NCI-H510A (cell line): ENCODE data around the gene PTK7.
"Not testable (repeated sequence)": the region's sequence is repeated elsewhere in the genome, so short reads cannot be mapped to it uniquely, and the experiment has no call there.

Source experiments
- DNase-seq: peaks from one replicate; lab custom pipeline; 2025; lab: John Stamatoyannopoulos, UW

The PTK7 gene

GRCh38 chr6:43119482-43119881 is 43.4 kb downstream of the PTK7 start:
- no peak for DNase-seq

GRCh38 chr6:43120101-43120763 is 44.1 kb downstream of the PTK7 start:
- DNase-seq = no peak

DNA sequence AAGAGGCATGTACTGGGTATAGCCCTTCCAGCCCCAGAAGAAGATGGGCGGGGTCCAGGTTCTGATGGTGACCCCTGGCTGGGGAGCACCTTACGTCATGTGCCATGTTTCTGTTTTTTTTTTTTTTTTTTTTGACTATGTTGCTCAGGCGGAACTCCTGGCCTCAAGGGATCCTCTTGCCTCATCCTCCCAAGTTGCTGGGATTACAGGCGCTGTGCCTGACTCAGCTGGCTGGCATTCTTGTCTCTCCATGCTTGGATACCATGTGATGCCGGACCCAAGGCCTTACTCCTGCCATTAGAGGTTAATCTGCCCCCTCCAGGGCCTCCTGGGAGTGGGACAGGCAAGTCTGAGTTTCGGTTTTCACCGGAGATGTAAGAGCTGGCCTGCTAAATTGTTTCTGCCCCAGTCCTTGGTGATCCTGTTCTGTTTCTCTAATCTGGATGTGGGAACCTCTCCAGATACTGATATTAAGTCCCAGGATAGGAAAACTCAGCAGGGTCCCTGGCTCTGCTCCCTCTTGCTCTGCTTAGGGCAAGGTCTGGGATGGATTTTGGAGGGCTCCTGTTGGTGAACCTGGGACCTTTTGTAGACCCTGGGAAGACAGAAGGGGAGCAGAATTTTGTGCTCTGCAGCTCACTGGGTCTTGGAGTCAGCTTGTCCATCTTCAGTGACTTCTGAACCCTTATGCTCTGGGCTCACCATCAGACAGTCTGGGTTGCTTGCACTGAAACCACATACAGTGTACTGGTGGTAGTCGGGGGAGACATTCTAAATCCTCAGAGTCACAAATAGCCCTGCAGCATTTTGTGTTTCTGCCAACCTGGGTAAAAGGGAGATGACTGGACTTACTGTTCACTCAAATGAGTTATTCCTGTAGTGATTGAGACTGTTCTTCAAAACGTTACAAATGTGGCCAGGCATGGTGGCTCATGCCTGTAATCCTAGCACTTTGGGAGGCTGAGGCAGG is 45.1 kb downstream of the PTK7 start:
- DNase-seq = no peak

- no peak for DNase-seq
Measured at GRCh38 chr6:43122146-43122545, 46.0 kb downstream of the PTK7 start.

DNA sequence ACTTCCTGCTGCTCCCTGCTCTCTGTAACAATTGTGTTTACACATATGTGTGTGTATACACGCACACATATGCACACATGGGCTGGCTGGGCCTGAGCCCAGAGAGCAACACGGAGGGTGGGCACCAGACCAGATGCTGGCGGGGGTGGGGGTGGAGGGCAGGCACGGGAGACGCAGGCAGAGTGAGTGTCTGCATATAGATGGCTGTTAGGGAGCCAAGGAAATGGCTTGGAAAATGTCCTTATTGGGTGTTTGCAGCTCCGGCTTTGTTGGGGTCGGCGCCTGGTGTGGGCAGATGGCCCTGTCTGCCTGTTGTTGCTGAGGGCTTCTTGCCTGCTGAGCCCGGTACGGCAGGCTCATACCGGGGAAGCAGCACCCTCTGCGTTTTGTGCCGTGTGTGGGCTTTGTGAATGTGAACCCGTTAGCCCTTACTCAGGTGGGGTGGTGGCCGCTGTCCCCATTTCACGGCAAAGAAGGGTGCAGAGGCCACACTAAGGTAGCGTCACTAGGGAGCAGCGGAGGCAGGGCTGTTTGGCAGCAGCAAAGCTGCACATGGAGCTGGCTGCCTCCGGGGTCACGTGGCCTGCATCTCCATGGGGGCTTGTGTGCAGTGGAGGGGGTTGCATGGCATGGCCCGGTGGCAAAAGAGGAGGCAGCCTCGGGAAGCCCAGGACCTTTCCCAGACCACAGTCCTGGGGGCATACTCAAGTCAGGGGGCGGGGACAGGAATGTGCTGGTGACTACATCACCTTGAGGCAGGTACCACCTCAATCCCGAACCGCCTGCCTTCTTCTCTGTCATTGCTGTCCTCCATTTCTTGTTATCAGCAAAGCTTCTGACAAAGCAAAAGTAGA is 47.6 kb downstream of the PTK7 start:
- no peak for DNase-seq

GRCh38 chr6:43124481-43124880 is 48.4 kb downstream of the PTK7 start:
- no peak for DNase-seq

DNA sequence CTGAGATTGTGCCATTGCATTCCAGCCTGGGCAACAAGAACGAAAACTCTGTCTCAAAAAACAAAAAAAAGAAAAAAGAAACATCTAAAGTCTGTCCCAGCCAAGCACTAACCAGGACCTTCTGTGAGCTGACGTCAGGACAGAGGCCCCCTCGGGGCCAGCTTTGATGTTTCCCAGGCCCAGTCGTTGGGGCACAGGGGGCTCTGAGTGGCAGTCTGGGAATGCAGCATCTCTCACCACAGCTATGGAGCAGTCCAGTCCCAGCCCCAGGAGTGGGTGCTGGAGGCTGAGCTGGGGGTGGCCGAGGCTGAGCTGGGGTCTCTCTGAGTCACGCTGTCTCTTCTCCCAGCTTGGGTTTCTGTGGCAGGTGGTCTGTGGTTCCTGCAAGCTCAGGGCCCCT is 49.0 kb downstream of the PTK7 start:
- DNase-seq = no peak

DNA sequence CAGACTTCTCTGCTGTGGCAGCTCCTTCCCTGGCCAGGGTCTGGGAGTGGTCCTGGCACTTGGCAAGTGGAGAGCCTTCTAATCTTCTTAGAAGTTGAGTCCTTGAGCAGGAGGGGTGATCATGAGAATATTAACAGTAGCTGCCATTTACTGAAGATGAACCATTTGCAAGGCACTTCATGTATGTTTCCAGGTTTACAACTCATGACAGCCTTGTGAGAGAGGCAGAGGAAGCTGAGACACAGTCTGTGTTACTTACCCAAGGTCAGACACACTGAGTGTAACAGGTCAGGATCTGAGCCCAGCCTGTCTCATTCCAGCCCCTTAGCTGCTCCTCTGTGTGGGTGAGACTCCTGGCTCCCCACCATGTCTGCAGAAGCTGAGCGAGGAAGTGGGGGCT is 49.4 kb downstream of the PTK7 start:
- no peak for DNase-seq

- DNase-seq = no peak
Measured at GRCh38 chr6:43127180-43127579, 51.1 kb downstream of the PTK7 start.

- no peak for DNase-seq
Measured at GRCh38 chr6:43127877-43128276, 51.8 kb downstream of the PTK7 start.

GRCh38 chr6:43128926-43129325 is 52.8 kb downstream of the PTK7 start:
- DNase-seq = no peak

GRCh38 chr6:43129434-43130194 is 53.5 kb downstream of the PTK7 start:
- no peak for DNase-seq

DNA sequence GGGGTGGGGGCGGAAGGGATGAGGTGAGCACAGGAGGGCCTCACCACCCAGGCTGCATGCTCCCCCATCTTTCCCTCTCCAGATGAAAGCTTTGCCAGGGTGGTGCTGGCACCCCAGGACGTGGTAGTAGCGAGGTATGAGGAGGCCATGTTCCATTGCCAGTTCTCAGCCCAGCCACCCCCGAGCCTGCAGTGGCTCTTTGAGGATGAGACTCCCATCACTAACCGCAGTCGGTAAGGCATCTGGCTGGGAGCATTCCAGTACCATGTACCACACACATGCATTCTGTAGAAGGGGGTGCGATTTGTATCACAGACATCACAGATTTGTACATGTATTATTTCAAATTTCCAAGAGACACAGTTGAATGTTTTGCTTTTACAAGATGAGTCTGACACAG is 54.3 kb downstream of the PTK7 start:
- no peak for DNase-seq

GRCh38 chr6:43131379-43131778 is 55.3 kb downstream of the PTK7 start:
- not testable (repeated sequence) for DNase-seq

DNA sequence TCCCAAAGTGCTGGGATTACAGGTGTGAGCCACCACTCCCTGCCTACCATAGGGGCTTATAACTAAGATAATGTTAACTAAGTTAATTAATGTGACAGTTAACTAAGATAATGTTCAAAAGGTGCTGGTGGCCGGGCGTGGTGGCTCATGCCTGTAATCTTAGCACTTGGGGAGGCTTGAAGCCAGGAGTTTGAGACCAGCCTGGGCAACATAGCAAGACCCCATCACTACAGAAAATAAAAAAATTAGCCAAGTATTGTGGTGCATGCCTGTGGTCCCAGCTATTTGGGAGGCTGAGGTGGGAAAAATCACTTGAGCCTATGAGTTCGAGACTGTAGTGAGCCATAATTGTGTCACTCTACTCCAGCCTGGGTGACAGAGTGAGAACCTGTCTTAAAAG is 62.2 kb downstream of the PTK7 start:
- no peak for DNase-seq

DNA sequence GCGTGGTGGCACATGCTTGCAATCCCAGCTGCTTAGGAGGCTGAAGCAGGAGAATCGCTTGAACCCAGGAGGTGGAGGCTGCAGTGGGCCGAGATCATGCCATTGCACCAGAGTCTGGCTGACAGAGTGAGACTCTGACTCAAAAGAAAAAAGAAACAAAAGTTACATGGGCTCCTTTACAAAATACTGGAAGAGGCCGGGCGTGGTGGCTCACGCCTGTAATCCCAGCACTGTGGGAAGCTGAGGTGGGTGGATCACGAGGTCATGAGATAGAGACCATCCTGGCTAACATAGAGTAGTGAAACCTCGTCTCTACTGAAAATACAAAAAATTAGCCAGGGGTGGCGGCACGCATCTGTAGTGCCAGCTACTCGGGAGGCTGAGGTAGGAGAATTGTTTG is 63.9 kb downstream of the PTK7 start:
- DNase-seq = not testable (repeated sequence)

DNA sequence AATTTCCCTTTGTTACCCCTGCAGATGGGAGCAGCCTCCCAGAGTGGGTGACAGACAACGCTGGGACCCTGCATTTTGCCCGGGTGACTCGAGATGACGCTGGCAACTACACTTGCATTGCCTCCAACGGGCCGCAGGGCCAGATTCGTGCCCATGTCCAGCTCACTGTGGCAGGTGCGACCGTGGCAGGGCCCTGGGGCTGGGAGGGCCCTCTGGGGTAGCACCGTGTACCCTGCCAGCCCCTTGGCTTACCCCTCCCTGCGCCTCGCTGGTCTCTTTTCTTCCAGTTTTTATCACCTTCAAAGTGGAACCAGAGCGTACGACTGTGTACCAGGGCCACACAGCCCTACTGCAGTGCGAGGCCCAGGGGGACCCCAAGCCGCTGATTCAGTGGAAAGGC is 65.5 kb downstream of the PTK7 start:
- DNase-seq = no peak

DNA sequence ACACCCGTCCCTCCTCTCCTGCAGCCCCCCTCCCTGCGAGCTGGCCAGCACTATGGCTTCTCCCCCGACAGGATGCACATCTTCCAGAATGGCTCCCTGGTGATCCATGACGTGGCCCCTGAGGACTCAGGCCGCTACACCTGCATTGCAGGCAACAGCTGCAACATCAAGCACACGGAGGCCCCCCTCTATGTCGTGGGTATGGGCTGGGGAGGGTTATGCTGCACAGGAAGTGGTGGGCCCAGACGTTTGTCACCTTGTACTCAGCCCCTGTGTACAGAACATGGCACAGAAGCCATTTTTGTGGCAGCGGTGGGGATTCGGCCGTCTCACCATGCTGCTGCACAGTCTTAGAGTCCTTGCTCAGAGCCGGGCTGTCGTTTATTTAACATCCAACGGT is 66.0 kb downstream of the PTK7 start:
- DNase-seq = no peak

DNA sequence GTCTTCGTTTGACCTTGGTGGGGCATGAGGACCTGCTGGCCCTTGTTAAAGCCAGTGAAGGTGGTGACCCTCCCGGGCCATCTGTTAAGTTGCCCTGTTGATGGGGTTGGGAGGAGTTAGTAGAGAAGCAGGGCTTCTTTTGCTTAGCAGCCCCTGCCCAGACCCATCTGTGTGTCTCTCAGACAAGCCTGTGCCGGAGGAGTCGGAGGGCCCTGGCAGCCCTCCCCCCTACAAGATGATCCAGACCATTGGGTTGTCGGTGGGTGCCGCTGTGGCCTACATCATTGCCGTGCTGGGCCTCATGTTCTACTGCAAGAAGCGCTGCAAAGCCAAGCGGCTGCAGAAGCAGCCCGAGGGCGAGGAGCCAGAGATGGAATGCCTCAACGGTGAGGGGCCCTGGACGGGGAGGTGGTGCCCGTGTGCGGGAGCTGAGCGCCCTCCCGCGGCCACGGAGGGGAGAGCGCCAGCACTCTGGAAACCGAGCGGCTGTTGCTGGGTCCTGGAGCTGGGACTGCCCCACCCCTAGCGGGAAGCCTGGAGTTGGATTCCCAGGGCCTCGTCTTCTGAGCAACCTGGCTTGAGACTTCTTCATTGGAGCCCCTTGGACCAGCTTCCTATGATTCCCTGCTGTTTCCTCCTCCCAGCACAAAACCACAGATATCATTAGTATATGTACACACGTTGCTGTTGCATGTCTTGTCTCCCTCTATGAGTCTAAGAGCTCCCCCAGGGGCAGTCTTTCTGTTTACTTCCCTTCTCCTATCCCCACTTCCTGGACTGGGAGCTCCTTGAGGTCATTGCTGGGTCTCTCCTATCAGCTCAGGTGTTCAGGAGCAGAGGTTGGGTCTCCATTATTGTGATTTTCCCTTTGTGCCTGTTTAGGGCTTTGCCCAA is 67.4 kb downstream of the PTK7 start:
- peak; percentile 77 for DNase-seq

DNA sequence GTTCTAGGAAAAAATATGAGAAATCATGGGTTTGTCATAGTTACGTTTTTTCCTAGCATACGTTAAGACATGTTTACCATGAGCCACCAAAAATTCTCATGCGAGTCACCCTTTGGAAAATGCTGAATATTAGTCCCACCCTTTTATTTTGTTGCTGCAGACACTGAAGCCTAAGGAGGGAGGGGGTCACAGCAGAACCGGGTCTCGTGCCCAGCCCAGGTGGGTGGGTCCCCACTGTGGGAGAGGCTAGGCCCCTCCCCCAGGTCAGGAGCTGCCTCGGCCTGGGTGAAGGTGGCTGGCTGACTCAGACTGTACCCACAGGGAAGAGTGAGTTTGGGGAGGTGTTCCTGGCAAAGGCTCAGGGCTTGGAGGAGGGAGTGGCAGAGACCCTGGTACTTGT is 68.8 kb downstream of the PTK7 start:
- DNase-seq = no peak

GRCh38 chr6:43146261-43146660 is 70.1 kb downstream of the PTK7 start:
- no peak for DNase-seq
